MCF 10A (cell line): Measurements from ENCODE around the gene PRRT1. TPM values are rescaled to one million over a fixed set of nuclear protein-coding genes. Genes with fewer than 3 reads are reported as not detected.
A peak's percentile ranks its signal among the peaks of the same experiment; 100 is the strongest.

ENCODE experiments used
- BruUV-seq: library from RNA; stranded (reverse); fragments of 400-500 nt; replicated peaks from 2 replicates; lab custom pipeline; 2021; lab: Mats Ljungman, UMichigan
- CTCF ChIA-PET: fragments of 300-600 bp; sonication (Branson Sonifier 250); formaldehyde crosslinking; extraction: SDS; loops from one replicate; lab custom pipeline; 2021; ENCODE audit warnings: antibody characterized with exemption, inconsistent platforms; lab: Yijun Ruan, JAX
- POLR2A ChIA-PET: fragments of 300-600, 350-650 bp; sonication (Branson Sonifier 250); formaldehyde crosslinking; extraction: SDS; loops from one replicate; lab custom pipeline; 2020; ENCODE audit warnings: antibody characterized with exemption, inconsistent platforms; lab: Yijun Ruan, JAX
- DNase-seq: peaks from one replicate; pipeline ENCODE4 v3.0.0-alpha.2; 2018; ENCODE audit not compliant: unreplicated experiment
- H3K27ac Mint-ChIP-seq: one replicate; pipeline ENCODE4 v1.8.0; 2022; ENCODE audit warnings: mild to moderate bottlenecking, low read depth, mixed read lengths; ENCODE audit not compliant: unreplicated experiment
- H3K27me3 Mint-ChIP-seq: one replicate; pipeline ENCODE4 v1.8.0; 2022; ENCODE audit warnings: mixed read lengths; ENCODE audit not compliant: insufficient read depth, unreplicated experiment
- H3K36me3 Mint-ChIP-seq: one replicate; pipeline ENCODE4 v1.8.0; 2022; ENCODE audit warnings: mild to moderate bottlenecking, moderate library complexity, mixed read lengths; ENCODE audit not compliant: insufficient read depth, unreplicated experiment
- H3K4me1 Mint-ChIP-seq: one replicate; pipeline ENCODE4 v1.8.0; 2022; ENCODE audit warnings: mixed read lengths; ENCODE audit not compliant: insufficient read depth, unreplicated experiment
- H3K4me3 Mint-ChIP-seq: one replicate; pipeline ENCODE4 v1.8.0; 2022; ENCODE audit warnings: mild to moderate bottlenecking, moderate library complexity, mixed read lengths; ENCODE audit not compliant: unreplicated experiment
- H3K9me3 Mint-ChIP-seq: one replicate; pipeline ENCODE4 v1.8.0; 2022; ENCODE audit warnings: mixed read lengths; ENCODE audit not compliant: unreplicated experiment
- intact Hi-C: fragments of 100-400 bp; cut with micrococcal nuclease; formaldehyde crosslinking; loops from 2 replicates; pipeline ENCODE4 v1.14.1; 2022
- total RNA-seq: library from RNA; stranded (reverse); gene quantifications from 2 replicates; pipeline ENCODE4 v1.2.3, GENCODE V29; 2022
- TF ChIP-seq, protein P1 (sequence below): fragments of 200-600 bp; IDR thresholded peaks from one replicate; pipeline ENCODE4 v1.8.0; 2022; ENCODE audit warnings: antibody characterized with exemption, mild to moderate bottlenecking; ENCODE audit not compliant: unreplicated experiment

Gene PRRT1
- total RNA-seq, 1 experiment from 2014 or later = 0.19 TPM

DNA sequence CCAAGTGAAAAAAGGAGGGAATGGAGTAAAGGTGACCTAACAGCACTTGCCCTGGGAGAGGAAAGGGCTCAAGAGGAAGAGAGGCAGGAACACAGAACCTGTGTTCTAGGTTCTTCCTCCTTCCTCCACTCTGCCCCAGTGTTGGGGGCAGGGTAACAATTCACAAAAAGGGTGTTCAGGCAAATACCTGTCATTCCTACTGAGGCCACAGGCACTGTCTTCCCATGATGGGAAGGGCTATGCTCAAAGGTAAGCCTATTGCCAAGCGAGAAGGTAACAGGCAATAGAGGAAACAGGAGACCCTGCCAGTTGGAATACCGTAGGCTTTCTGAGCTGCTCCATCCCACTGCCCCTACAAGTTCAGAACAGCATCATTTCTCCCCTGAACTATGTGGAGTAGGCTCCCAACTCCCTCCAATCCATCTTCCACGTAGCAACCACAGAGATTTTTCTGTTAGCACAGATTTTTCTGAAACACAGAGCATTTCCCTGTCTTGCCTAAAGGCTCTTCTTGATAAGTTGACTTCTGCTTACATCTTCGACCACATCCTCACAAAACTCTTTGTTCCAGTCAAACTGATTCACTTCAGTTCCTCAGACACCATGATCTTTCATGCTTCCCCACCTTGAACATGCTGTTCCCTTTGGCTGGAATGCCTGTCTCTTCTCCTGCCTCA lies 21.4 kb upstream of the PRRT1 start:
- no TSS peak for BruUV-seq
- Mint-ChIP-seq H3K4me1 (peaks cover 29% of the 10 kb centered on the region), H3K36me3 (peaks cover 21% of the 10 kb centered on the region), H3K27ac (peak overlapping the region; percentile 7), H3K27me3 (no peaks in the 10 kb centered on the region), H3K9me3 (no peaks in the 10 kb centered on the region), H3K4me3 (no peak overlapping the region)
- DNase-seq = no peak
- POLR2A ChIA-PET = interaction anchor here (0.7 to 1.4 kb wide), 2 partner anchors 15 to 18 kb away, joined by 3 read pairs; no protein-coding TSS in a partner anchor
- CTCF ChIA-PET = interaction anchor here (0.6 to 0.7 kb wide), 2 partner anchors 57 to 81 kb away, joined by 3 read pairs; no protein-coding TSS in a partner anchor
- TF ChIP-seq, protein P1, sequence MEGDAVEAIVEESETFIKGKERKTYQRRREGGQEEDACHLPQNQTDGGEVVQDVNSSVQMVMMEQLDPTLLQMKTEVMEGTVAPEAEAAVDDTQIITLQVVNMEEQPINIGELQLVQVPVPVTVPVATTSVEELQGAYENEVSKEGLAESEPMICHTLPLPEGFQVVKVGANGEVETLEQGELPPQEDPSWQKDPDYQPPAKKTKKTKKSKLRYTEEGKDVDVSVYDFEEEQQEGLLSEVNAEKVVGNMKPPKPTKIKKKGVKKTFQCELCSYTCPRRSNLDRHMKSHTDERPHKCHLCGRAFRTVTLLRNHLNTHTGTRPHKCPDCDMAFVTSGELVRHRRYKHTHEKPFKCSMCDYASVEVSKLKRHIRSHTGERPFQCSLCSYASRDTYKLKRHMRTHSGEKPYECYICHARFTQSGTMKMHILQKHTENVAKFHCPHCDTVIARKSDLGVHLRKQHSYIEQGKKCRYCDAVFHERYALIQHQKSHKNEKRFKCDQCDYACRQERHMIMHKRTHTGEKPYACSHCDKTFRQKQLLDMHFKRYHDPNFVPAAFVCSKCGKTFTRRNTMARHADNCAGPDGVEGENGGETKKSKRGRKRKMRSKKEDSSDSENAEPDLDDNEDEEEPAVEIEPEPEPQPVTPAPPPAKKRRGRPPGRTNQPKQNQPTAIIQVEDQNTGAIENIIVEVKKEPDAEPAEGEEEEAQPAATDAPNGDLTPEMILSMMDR = no peak
- intact Hi-C loops = no loop called here

DNA sequence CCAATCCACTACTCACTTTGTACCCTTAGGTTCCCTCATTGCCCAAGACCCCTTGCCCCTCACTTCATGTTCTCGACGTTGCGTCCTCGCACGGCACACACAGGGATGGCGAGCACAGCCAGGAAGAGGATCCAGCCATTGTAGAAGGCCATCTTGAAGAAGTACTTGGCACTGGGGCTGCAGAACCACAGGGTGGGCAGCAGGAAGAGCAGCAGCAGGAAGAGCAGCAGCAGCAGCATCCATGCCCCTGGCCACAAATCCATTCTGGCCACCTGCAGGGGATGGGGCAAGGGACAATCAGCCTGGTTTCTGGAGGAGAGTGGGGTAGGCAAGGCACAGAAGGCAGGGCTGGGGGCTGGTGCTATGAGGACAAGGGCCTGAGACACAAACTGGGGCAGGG lies 19.5 kb upstream of the PRRT1 start:
- CTCF ChIA-PET = no interaction called here
- intact Hi-C loops = no loop called here
- BruUV-seq = no TSS peak

DNA sequence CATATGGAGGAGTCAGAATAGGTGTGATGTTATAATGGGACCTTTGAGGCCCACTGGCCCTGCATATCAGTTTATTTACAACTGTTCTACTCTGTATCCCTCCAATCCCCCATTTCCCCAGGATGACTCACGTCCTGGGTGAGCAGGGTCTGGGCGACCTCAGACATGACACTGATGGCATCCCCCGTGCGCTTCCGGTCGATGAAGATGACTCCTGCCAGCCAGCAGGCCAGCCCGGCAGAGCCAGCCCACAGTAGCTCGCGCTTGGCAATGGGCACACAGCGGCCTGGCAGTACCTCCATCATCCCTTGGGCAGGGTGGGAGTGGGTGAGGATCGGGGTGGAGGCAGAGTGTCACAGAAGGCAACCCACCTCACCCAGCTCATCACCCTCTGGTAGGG lies 18.6 kb upstream of the PRRT1 start:
- no TSS peak for BruUV-seq
- H3K27ac Mint-ChIP-seq = no peak overlapping the region
- H3K9me3 Mint-ChIP-seq = no peaks in the 10 kb centered on the region
- no peaks in the 10 kb centered on the region for H3K27me3 Mint-ChIP-seq
- CTCF ChIA-PET = interaction anchor here (1.0 kb wide), 1 partner anchor 15 kb away, joined by 3 read pairs; no protein-coding TSS in a partner anchor
- TF ChIP-seq, protein P1 = no peak
- POLR2A ChIA-PET = no interaction called here
- H3K4me1 Mint-ChIP-seq = peaks cover 18% of the 10 kb centered on the region
- intact Hi-C loops = no loop called here
- H3K4me3 Mint-ChIP-seq = no peak overlapping the region
- DNase-seq = no peak
- peaks cover 18% of the 10 kb centered on the region for H3K36me3 Mint-ChIP-seq

More for the DNA sequence above, 19.5 kb upstream of the PRRT1 start:
- DNase-seq = no peak
- POLR2A ChIA-PET = no interaction called here
- Mint-ChIP-seq H3K4me1 (peaks cover 20% of the 10 kb centered on the region), H3K27me3 (no peaks in the 10 kb centered on the region), H3K27ac (no peak overlapping the region), H3K36me3 (peaks cover 17% of the 10 kb centered on the region), H3K4me3 (no peak overlapping the region), H3K9me3 (no peaks in the 10 kb centered on the region)
- TF ChIP-seq, protein P1 = no peak

DNA sequence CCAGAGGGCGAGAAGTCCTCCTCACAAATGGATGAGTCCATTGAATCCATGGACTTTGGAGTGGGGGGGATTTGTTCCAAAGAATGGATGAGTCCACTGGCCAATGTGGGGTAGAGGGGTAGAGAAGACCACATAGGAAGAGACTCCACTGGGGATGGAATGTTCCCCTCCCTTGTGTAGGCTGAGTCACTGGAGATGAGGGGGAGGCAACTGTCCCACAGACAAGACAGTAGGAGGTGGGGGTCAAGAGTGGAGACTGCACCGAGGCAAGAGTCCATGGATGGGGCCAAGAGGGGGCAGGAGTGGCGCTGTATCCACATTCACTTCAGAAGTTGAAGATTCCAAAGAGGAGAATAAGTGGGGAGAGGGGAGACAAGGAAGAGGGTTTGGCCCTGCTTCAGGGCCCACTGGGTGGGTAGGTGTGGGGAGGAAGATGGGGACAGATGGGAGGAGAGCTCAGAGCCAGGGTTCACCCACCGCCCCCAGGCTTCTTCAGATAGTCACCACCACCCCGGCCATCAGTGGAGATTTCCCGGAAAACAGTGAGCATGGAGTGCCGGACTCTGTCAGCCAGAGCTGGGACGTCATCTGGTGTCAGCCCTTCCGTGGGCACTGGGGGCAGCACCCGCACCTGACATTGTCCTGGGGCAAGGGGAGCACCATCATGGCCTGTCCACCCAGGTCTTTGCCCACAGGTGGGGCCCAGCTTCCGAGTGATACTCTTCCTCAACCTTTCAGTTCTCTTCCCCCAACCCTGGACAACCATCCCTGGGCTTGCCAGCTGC lies 17.3 kb upstream of the PRRT1 start:
- H3K9me3 Mint-ChIP-seq = no peaks in the 10 kb centered on the region
- H3K4me1 Mint-ChIP-seq = peaks cover 13% of the 10 kb centered on the region
- TF ChIP-seq, protein P1 = no peak
- no peak for DNase-seq
- CTCF ChIA-PET = interaction anchor here (1.0 kb wide), 1 partner anchor 14 kb away, joined by 3 read pairs; no protein-coding TSS in a partner anchor
- no peaks in the 10 kb centered on the region for H3K27me3 Mint-ChIP-seq
- H3K4me3 Mint-ChIP-seq = no peak overlapping the region
- BruUV-seq = no TSS peak
- intact Hi-C loops = no loop called here
- no peak overlapping the region for H3K27ac Mint-ChIP-seq
- H3K36me3 Mint-ChIP-seq = peaks cover 21% of the 10 kb centered on the region
- POLR2A ChIA-PET = interaction anchor here (1.3 kb wide), 1 partner anchor 14 kb away, joined by 3 read pairs; no protein-coding TSS in a partner anchor
